HG02610 (cell line): ENCODE results near the gene COP1.
A peak's percentile ranks its signal among the peaks of the same experiment; 100 is the strongest.
"Not testable (repeated sequence)": the region's sequence is repeated elsewhere in the genome, so short reads cannot be mapped to it uniquely, and the experiment has no call there.

ENCODE experiments used
- ATAC-seq: cut with Tn5 transposase; IDR thresholded peaks from one replicate; pipeline ENCODE4 v1.9.1; 2021; ENCODE audit warnings: mild to moderate bottlenecking, moderate library complexity; ENCODE audit not compliant: unreplicated experiment

Gene COP1

GRCh38 chr1:176136891-176137290, 70.2 kb downstream of the COP1 start:
- no peak for ATAC-seq

GRCh38 chr1:176134666-176135065, 72.4 kb downstream of the COP1 start:
- ATAC-seq: no peak

GRCh38 chr1:176122282-176122681, 84.8 kb downstream of the COP1 start:
- ATAC-seq: no peak

GRCh38 chr1:176119549-176119948, 87.5 kb downstream of the COP1 start:
- no peak for ATAC-seq

- no peak for ATAC-seq
These were observed 88.1 kb downstream of the COP1 start for GRCh38 chr1:176118985-176119384.

- no peak for ATAC-seq
These were observed 95.3 kb downstream of the COP1 start for GRCh38 chr1:176111835-176112234.

GRCh38 chr1:176110203-176110602, 96.9 kb downstream of the COP1 start:
- ATAC-seq: no peak

- no peak for ATAC-seq
These were observed 104.2 kb downstream of the COP1 start for GRCh38 chr1:176102768-176103350.

GRCh38 chr1:176101951-176102642, 105.0 kb downstream of the COP1 start:
- ATAC-seq: no peak

GRCh38 chr1:176098560-176098959, 108.5 kb downstream of the COP1 start:
- ATAC-seq: no peak

GRCh38 chr1:176096015-176096414, 111.1 kb downstream of the COP1 start:
- no peak for ATAC-seq

GRCh38 chr1:176090766-176091165, 116.3 kb downstream of the COP1 start:
- ATAC-seq: no peak

- ATAC-seq: not testable (repeated sequence)
These were observed 119.3 kb downstream of the COP1 start for GRCh38 chr1:176087746-176088145.

GRCh38 chr1:176073524-176074157, 133.4 kb downstream of the COP1 start:
- peak; percentile 53 for ATAC-seq

GRCh38 chr1:176068901-176069300, 138.2 kb downstream of the COP1 start:
- ATAC-seq: no peak

- no peak for ATAC-seq
These were observed 138.8 kb downstream of the COP1 start for GRCh38 chr1:176068256-176068655.

- no peak for ATAC-seq
These were observed 140.4 kb downstream of the COP1 start for GRCh38 chr1:176066709-176067108.

- no peak for ATAC-seq
These were observed 148.4 kb downstream of the COP1 start for GRCh38 chr1:176058686-176059085.

- no peak for ATAC-seq
These were observed 150.8 kb downstream of the COP1 start for GRCh38 chr1:176056312-176056711.

- ATAC-seq: no peak
These were observed 151.7 kb downstream of the COP1 start for GRCh38 chr1:176055398-176055797.

- ATAC-seq: no peak
These were observed 155.1 kb downstream of the COP1 start for GRCh38 chr1:176051902-176052518.

GRCh38 chr1:176051402-176051801, 155.7 kb downstream of the COP1 start:
- no peak for ATAC-seq
